Gastroesophageal sphincter (tissue), 4 donors: ENCODE results near the gene PPARA. TPM values are rescaled to one million over a fixed set of nuclear protein-coding genes. Genes with fewer than 3 reads are reported as not detected.
"Not testable (repeated sequence)": the region's sequence is repeated elsewhere in the genome, so short reads cannot be mapped to it uniquely, and the experiment has no call there.

ENCODE experiments used
- ATAC-seq: fragments of 150-250 bp; one replicate; pipeline ENCODE4 v1.9.1; 2016; ENCODE audit warnings: mild to moderate bottlenecking, moderate library complexity
- H3K27ac ChIP-seq, 4 donors: fragments of 200-600 bp; sonication (generic) in 3 of 4; 1 replicate in 3 of 4; 2 replicates in 1 of 4; pipeline ENCODE4 v1.5.1; 2016 to 2019
- H3K27me3 ChIP-seq: fragments of 200-600 bp; sonication (generic); one replicate; pipeline ENCODE4 v1.5.1; 2019
- H3K36me3 ChIP-seq, 2 donors: fragments of 200-600 bp; sonication (generic); one replicate each; pipeline ENCODE4 v1.5.1; 2019; ENCODE audit warnings: control low read depth in 1 of 2
- H3K4me1 ChIP-seq, 3 donors: fragments of 200-600 bp; sonication (generic); 1 replicate in 2 of 3; 2 replicates in 1 of 3; pipeline ENCODE4 v1.5.1; 2016 to 2019; ENCODE audit warnings: control low read depth in 2 of 3
- H3K4me3 ChIP-seq, 2 donors: fragments of 200-600 bp; sonication (generic); one replicate each; pipeline ENCODE4 v1.5.1; 2019; ENCODE audit warnings: mild to moderate bottlenecking in 1 of 2, moderate library complexity in 1 of 2
- H3K9me3 ChIP-seq, 3 donors: fragments of 200-600 bp; sonication (generic); one replicate each; pipeline ENCODE4 v1.5.1; 2017 to 2019; ENCODE audit warnings: control low read depth in 2 of 3
- CTCF ChIP-seq, 4 experiments: fragments of 200-600 bp in 2 of 4; fragments of 450-650 bp in 2 of 4; sonication (generic) in 1 of 4; IDR thresholded peaks; one replicate each; pipeline ENCODE4 v1.5.1; 2017 to 2019; ENCODE audit warnings: antibody characterized with exemption in 4 of 4, mild to moderate bottlenecking in 2 of 4, moderate library complexity in 2 of 4
- EP300 ChIP-seq: sonication (generic); formaldehyde crosslinking; IDR thresholded peaks from one replicate; pipeline ENCODE4 v1.6.1; 2017; ENCODE audit warnings: antibody characterized with exemption, mild to moderate bottlenecking
- POLR2A ChIP-seq, 2 donors: fragments of 450-650 bp; IDR thresholded peaks; one replicate each; pipeline ENCODE4 v1.6.1; 2017; ENCODE audit warnings: antibody characterized with exemption in 2 of 2, mild to moderate bottlenecking in 2 of 2, moderate library complexity in 1 of 2
- POLR2AphosphoS5 ChIP-seq: sonication (generic); formaldehyde crosslinking; IDR thresholded peaks from one replicate; pipeline ENCODE4 v1.6.1; 2017; ENCODE audit warnings: antibody characterized with exemption
- WGBS, 2 donors: methylation state at CpG; one replicate each; pipeline ENCODE4 v1.1.5; 2018; ENCODE audit warnings: low coverage in 1 of 2; 5-methylcytosine and 5-hydroxymethylcytosine counted together
- total RNA-seq, 4 donors: library from RNA; depleted of rRNA; stranded (reverse); fragments of >200 nt; gene quantifications; one replicate each; pipeline ENCODE4 v1.1.0, GENCODE V29; 2016

Gene PPARA
- total RNA-seq, 4 donors from 2014 or later: 19.5 to 28.5 (median 26.9) TPM

DNA sequence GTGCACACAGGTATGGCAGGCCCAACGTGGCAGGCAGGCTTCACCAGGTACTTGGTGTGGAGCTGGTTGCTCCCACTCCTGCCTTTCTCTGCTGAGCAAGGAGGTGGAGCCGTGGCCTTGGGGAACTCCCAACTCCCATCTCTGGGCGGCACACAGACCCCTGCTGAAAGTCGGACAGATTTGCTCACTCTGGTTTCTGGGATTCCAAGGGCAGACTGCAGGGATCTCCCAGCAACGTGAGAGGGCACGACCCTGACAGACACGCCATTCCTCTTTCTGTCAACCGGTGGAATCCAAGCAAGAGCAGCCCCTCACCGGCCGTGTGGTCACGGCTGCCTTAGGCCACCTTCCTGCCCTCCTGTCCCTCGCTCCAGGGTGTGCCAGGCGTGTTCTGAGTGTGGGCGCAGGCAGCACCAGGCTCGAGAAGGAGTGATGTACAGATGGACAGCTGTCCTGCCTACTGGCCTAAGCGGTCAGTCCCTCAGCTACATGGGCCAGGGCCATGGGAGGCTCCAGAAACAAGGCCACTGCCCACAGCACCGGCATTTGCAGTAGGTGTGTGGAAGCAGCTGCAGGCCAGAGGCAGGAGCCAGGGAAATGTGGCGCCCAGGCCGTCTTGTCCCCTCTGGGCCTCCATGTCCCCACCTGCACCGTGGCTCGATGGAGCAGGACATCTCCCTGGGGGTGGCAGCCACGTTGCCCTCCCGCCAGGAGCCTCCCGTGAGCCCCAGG is 13.7 kb upstream of the PPARA start:
- no peaks in the 10 kb centered on the region for H3K27me3 ChIP-seq
- H3K4me3 ChIP-seq: no peak overlapping the region
- no CpG with 5 or more reads among the region's 24 CpGs for WGBS, 2 donors
- H3K27ac ChIP-seq: no peak overlapping the region
- peaks cover 0 to 15% (median 0%) of the 10 kb centered on the region in 3 donors for H3K4me1 ChIP-seq
- no peak for ATAC-seq
- no peaks in the 10 kb centered on the region for H3K9me3 ChIP-seq
- H3K36me3 ChIP-seq: no peaks in the 10 kb centered on the region
- no peak for TF ChIP-seq POLR2A (IDR thresholded peaks at IDR 0.05)
- TF ChIP-seq CTCF (IDR thresholded peaks at IDR 0.05): no peak
- no peak for TF ChIP-seq POLR2AphosphoS5
- TF ChIP-seq EP300: no peak

DNA sequence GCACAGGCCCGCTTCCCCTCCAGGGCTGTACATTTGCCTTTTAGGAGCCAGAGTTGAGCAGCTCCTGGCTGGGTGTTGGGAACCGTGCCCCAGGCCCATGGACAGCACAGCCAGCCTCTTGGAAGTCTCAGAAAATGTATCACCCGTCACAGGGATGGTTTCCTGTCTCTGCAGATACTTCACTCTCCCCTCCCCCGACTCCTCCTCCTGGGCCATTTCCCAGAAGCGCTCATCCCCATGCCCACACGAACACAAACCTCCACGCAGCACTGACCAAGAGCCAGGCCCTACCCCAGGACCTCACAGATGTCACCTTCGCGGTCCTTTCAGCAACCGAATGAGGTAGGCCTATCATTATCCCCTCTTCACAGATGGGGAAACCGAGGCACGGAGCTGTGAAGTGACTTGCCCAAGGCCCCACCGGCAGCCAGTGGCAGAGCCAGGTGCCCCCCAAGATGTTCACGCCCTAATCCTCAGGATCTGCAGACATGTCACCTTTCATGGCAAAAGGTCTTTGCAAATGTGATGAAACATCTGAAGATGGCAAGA is 13.0 kb upstream of the PPARA start:
- no peak overlapping the region for H3K4me3 ChIP-seq
- no peaks in the 10 kb centered on the region for H3K27me3 ChIP-seq
- no peaks in the 10 kb centered on the region for H3K9me3 ChIP-seq
- H3K27ac ChIP-seq: no peak overlapping the region
- 87% methylated on average over 3 of the region's 14 CpGs; no CpG with 5 or more reads in 1 of the 2 donors for WGBS, 2 donors
- TF ChIP-seq POLR2AphosphoS5: no peak
- TF ChIP-seq POLR2A (IDR thresholded peaks at IDR 0.05): no peak
- TF ChIP-seq CTCF (IDR thresholded peaks at IDR 0.05): no peak
- no peak for TF ChIP-seq EP300
- peaks cover 0 to 15% (median 0%) of the 10 kb centered on the region in 3 donors for H3K4me1 ChIP-seq
- no peak for ATAC-seq
- H3K36me3 ChIP-seq: no peaks in the 10 kb centered on the region

DNA sequence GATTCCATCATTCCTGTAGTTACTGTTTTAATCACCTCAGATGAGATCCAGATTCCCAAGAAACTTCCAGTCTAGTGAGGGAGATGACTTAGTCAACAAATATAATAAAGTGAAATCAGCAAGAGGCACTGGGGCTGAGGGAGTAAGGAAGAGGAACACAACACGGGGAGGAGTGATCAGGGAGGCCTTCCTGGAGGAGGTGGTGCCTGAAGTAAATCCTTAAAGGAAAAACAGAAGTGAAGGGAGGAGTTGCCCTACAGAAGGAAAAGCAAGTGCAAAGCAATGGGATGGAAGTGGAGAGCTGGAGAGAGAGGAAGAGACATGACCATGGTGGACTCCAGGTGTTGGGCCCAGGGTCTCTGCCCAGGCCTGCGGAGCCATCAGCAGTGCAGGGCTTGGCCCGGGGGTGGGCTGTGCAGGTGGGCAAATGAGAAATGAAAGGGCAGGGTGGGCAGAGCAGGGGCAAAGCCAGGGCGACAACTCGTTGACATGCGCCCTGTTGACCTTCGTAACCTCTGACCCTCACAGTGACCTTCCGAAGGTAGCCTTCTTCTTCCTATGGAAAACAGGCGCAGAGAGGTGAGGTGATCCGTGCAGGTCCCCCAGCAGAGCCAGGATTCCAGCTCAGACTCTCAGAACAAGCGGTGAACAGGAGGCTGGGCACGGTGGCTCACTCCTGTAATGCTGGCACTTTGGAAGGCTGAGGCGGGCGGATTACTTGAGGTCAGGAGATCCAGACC is 12.1 kb upstream of the PPARA start:
- Histone ChIP-seq H3K36me3 (no peaks in the 10 kb centered on the region), H3K4me1 (peaks cover 0 to 15% (median 0%) of the 10 kb centered on the region in 3 donors), H3K9me3 (no peaks in the 10 kb centered on the region), H3K27ac (no peak overlapping the region), H3K4me3 (no peak overlapping the region), H3K27me3 (no peaks in the 10 kb centered on the region)
- 75 to 79% methylated on average over 3 to 8 of the region's 14 CpGs for WGBS, 2 donors
- no peak for TF ChIP-seq POLR2A (IDR thresholded peaks at IDR 0.05)
- no peak for TF ChIP-seq CTCF (IDR thresholded peaks at IDR 0.05)
- no peak for TF ChIP-seq POLR2AphosphoS5
- no peak for TF ChIP-seq EP300
- no peak for ATAC-seq

- peak overlapping the region in 3 of 4 donors; percentile 67 to 75 (median 69) for H3K27ac ChIP-seq
- H3K4me3 ChIP-seq, H3K27me3 ChIP-seq, H3K36me3 ChIP-seq, H3K9me3 ChIP-seq: not testable (repeated sequence)
- peaks cover 0 to 15% (median 0%) of the 10 kb centered on the region in 3 donors for H3K4me1 ChIP-seq
- peak; percentile 25 for ATAC-seq
- WGBS, 2 donors: 47% methylated on average over 3 of the region's 9 CpGs; no CpG with 5 or more reads in 1 of the 2 donors
Measured at GRCh38 chr22:46139417-46139816, 10.9 kb upstream of the PPARA start.

GRCh38 chr22:46139895-46140350 is 10.4 kb upstream of the PPARA start:
- peak overlapping the region in 3 of 4 donors; percentile 67 to 75 (median 69) for H3K27ac ChIP-seq
- WGBS, 2 donors: 20% methylated on average over 1 of the region's 17 CpGs; no CpG with 5 or more reads in 1 of the 2 donors
- peaks cover 0 to 15% (median 0%) of the 10 kb centered on the region in 3 donors for H3K4me1 ChIP-seq
- peak; percentile 31 for ATAC-seq
- H3K9me3 ChIP-seq: no peaks in the 10 kb centered on the region
- no peak for TF ChIP-seq POLR2A (IDR thresholded peaks at IDR 0.05)
- TF ChIP-seq POLR2AphosphoS5: no peak
- TF ChIP-seq CTCF (IDR thresholded peaks at IDR 0.05): no peak
- TF ChIP-seq EP300: no peak
- H3K4me3 ChIP-seq: no peak overlapping the region
- H3K27me3 ChIP-seq: no peaks in the 10 kb centered on the region
- no peaks in the 10 kb centered on the region for H3K36me3 ChIP-seq
